Forelimb muscle (tissue), 1 donor: ENCODE data around the gene ASPRV1. TPM values are rescaled to one million over a fixed set of nuclear protein-coding genes. Genes with fewer than 3 reads are reported as not detected.

ENCODE experiments used
- polyA plus RNA-seq: library from polyadenylated mRNA; unstranded; fragments of 120-200 nt; gene quantifications from one replicate; pipeline ENCODE4 v1.2.1, GENCODE V29; 2013; ENCODE audit not compliant: insufficient read length

Gene ASPRV1
- polyA plus RNA-seq, 1 donor = 2.9 TPM

Other genes with a start within 250 kb of the ASPRV1 start
- 27.1 TPM for gene ANXA4, start 219.5 kb downstream of the ASPRV1 start, polyA plus RNA-seq
- gene GMCL1, start 132.0 kb downstream of the ASPRV1 start, polyA plus RNA-seq = 8.8 TPM
- 66.9 TPM for gene SNRNP27, start 67.7 kb downstream of the ASPRV1 start, polyA plus RNA-seq
- gene MXD1, start 46.5 kb downstream of the ASPRV1 start, polyA plus RNA-seq = 4.7 TPM
- gene PCBP1, start 125.8 kb upstream of the ASPRV1 start, polyA plus RNA-seq = 268 TPM
- 9.0 TPM for gene C2orf42, start 229.4 kb upstream of the ASPRV1 start, polyA plus RNA-seq